ENCODE results near the gene TMSB10. TPM values are rescaled to one million over a fixed set of nuclear protein-coding genes. Genes with fewer than 3 reads are reported as not detected.

Gene TMSB10
- total and polyA plus RNA-seq, 2 of the 13 experiments (the other 11 are each of a cell fraction or from before 2014, with no cell fraction given): 665 to 708 TPM

- CTCF ChIA-PET (ENCODE audit: low intra/inter-chr PET ratio, low total read pairs): interaction anchor here (1.3 kb wide), 1 partner anchor 23 kb away, joined by 3 read pairs; no protein-coding TSS in a partner anchor
- TF ChIP-seq ZNF205 (CRISPR knock-in tag; IDR thresholded peaks at IDR 0.05): no peak
- no peak for TF ChIP-seq ZNF761 (CRISPR knock-in tag; conservative IDR thresholded peaks at IDR 0.05)
- no peak for TF ChIP-seq MYC (CRISPR knock-in tag; IDR thresholded peaks at IDR 0.05; ENCODE audit: borderline replicate concordance)
- no peak for TF ChIP-seq ZXDC (CRISPR knock-in tag; IDR thresholded peaks at IDR 0.05)
- TF ChIP-seq UBTF (CRISPR knock-in tag; IDR thresholded peaks at IDR 0.05): no peak
- TF ChIP-seq MTF1 (CRISPR knock-in tag; IDR thresholded peaks at IDR 0.05): no peak
- no peak for TF ChIP-seq KLF11 (CRISPR knock-in tag; IDR thresholded peaks at IDR 0.05)
- no peak for TF ChIP-seq U2AF1 (optimal IDR thresholded peaks at IDR 0.05; ENCODE audit: low read depth, low read length)
- no peak for TF ChIP-seq KDM4B (CRISPR knock-in tag; IDR thresholded peaks at IDR 0.05)
- no peak for TF ChIP-seq ZNF605 (CRISPR knock-in tag; IDR thresholded peaks at IDR 0.05)
- no peak for TF ChIP-seq ZFP1 (CRISPR knock-in tag; IDR thresholded peaks at IDR 0.05)
- TF ChIP-seq NFKBIZ (CRISPR knock-in tag; IDR thresholded peaks at IDR 0.05): no peak
- no peak for TF ChIP-seq PRMT3 (CRISPR knock-in tag; IDR thresholded peaks at IDR 0.05; ENCODE audit: borderline replicate concordance, low read depth)
- TF ChIP-seq SNAPC2 (CRISPR knock-in tag; IDR thresholded peaks at IDR 0.05): no peak
- TF ChIP-seq IRF1 (CRISPR knock-in tag; IDR thresholded peaks at IDR 0.05; ENCODE audit: low read depth): no peak
These were observed 2.9 kb upstream of the TMSB10 start for GRCh38 chr2:84902526-84902925.

More at GRCh38 chr2:84902526-84902925, 2.9 kb upstream of the TMSB10 start:
- FAIRE-seq (no peak), DNase-seq (ENCODE audit: low spot score) (no peak), ATAC-seq (no peak)
- POLR2A ChIA-PET: interaction anchor here (7.5 kb wide), 1 partner anchor 16 kb away, joined by 141 read pairs; no protein-coding TSS in a partner anchor
- BruUV-seq (replicated peaks): no TSS peak
- intact Hi-C loops (cut with micrococcal nuclease; ENCODE audit: unreplicated experiment) (no loop called here), in situ Hi-C loops (cut with HindIII; ENCODE audit: extremely low pct_ligation_motif_present, low pct_unique_long_range_greater_than_20kb) (no loop called here)
- Histone ChIP-seq H3K27me3 (ENCODE audit: control insufficient read depth in 1 of 2, insufficient read depth in 2 of 2, low read length in 2 of 2) (peaks cover 2 to 42% of the 10 kb centered on the region in 2 experiments; a peak in 2 of 5 replicates), H3K36me3 (replicated peaks in 1 of 2; ENCODE audit: control insufficient read depth in 1 of 2, insufficient read depth in 2 of 2, low read length in 2 of 2) (no peaks in the 10 kb centered on the region), H2AFZ (ENCODE audit: low read length) (no peak overlapping the region), H3K4me1 (ENCODE audit: insufficient read depth, low read length) (peaks cover 19% of the 10 kb centered on the region), H3K9me3 (ENCODE audit: low read length) (no peaks in the 10 kb centered on the region), H3K27ac (ENCODE audit: extremely low read length, insufficient read depth, low read length) (no peak overlapping the region), H3K79me2 (ENCODE audit: insufficient read depth, low read length) (peaks cover 10% of the 10 kb centered on the region), H4K20me1 (ENCODE audit: insufficient read depth, low read length) (no peaks in the 10 kb centered on the region), H3K4me3 (replicated peaks in 1 of 3; ENCODE audit: insufficient read depth in 1 of 3, low read depth in 2 of 3, low read length in 3 of 3) (no peak overlapping the region), H3K9ac (ENCODE audit: insufficient read depth, low read depth, low read length) (no peak overlapping the region), H3K4me2 (ENCODE audit: low read depth, low read length) (no peak overlapping the region)
- 60% methylated on average over 4 of the region's 4 CpGs for WGBS (ENCODE audit: low lambda C conversion rate)

Measured in HepG2 (cell line).